OCI-M2 (cell line): ENCODE results near the gene MYL4.
"Not testable (repeated sequence)": the region's sequence is repeated elsewhere in the genome, so short reads cannot be mapped to it uniquely, and the experiment has no call there.

ENCODE experiments used
- DNase-seq: peaks from one replicate; lab custom pipeline; 2025; ENCODE audit not compliant: unreplicated experiment; lab: John Stamatoyannopoulos, UW

Gene MYL4

GRCh38 chr17:47208744-47209488, at the start of gene MYL4:
Gene MYL4, plus strand, starts transcription at chr17:47209348. Its CDS starts 75 bp downstream, at chr17:47209423.
- peak; percentile 80 for DNase-seq

GRCh38 chr17:47162013-47162622, 47.0 kb upstream of the MYL4 start:
- DNase-seq: no peak

GRCh38 chr17:47164263-47164662, 44.9 kb upstream of the MYL4 start:
- DNase-seq: no peak

GRCh38 chr17:47165137-47165536, 44.0 kb upstream of the MYL4 start:
- DNase-seq: no peak

- DNase-seq: not testable (repeated sequence)
Observed at GRCh38 chr17:47166854-47167253, 42.3 kb upstream of the MYL4 start.

GRCh38 chr17:47168896-47169295, 40.3 kb upstream of the MYL4 start:
- DNase-seq: not testable (repeated sequence)

GRCh38 chr17:47170710-47171109, 38.4 kb upstream of the MYL4 start:
- DNase-seq: no peak

- DNase-seq: no peak
Observed at GRCh38 chr17:47172696-47173565, 36.2 kb upstream of the MYL4 start.

- DNase-seq: not testable (repeated sequence)
Observed at GRCh38 chr17:47174823-47175222, 34.3 kb upstream of the MYL4 start.

GRCh38 chr17:47176389-47176826, 32.7 kb upstream of the MYL4 start:
- DNase-seq: no peak

GRCh38 chr17:47177261-47177660, 31.9 kb upstream of the MYL4 start:
- no peak for DNase-seq

GRCh38 chr17:47179141-47179540, 30.0 kb upstream of the MYL4 start:
- DNase-seq: no peak

GRCh38 chr17:47180337-47180736, 28.8 kb upstream of the MYL4 start:
- no peak for DNase-seq

- DNase-seq: not testable (repeated sequence)
Observed at GRCh38 chr17:47180988-47181387, 28.2 kb upstream of the MYL4 start.

- no peak for DNase-seq
Observed at GRCh38 chr17:47184681-47185080, 24.5 kb upstream of the MYL4 start.

- no peak for DNase-seq
Observed at GRCh38 chr17:47188271-47188875, 20.8 kb upstream of the MYL4 start.

GRCh38 chr17:47188876-47189731, 20.0 kb upstream of the MYL4 start, which contains the start of gene CDC27:
Gene CDC27, minus strand, starts transcription at chr17:47189295. Its CDS starts 123 bp downstream, at chr17:47189172.
- DNase-seq: peak; percentile 98

GRCh38 chr17:47189732-47190237, 19.4 kb upstream of the MYL4 start:
- no peak for DNase-seq

- no peak for DNase-seq
Observed at GRCh38 chr17:47190243-47190642, 18.9 kb upstream of the MYL4 start.

GRCh38 chr17:47190770-47191169, 18.4 kb upstream of the MYL4 start:
- DNase-seq: no peak
